ENCODE results near the gene PRF1. TPM values are rescaled to one million over a fixed set of nuclear protein-coding genes. Genes with fewer than 3 reads are reported as not detected.
A peak's percentile ranks its signal among the peaks of the same experiment; 100 is the strongest.

Gene PRF1
- total RNA-seq, 1 experiment from 2014 or later, result 6.4 TPM

- TF ChIP-seq CBX3 (IDR thresholded peaks at IDR 0.05; ENCODE audit: low read depth), result peak; percentile 3; the same call in 1 of the 2 replicates
- no peak for TF ChIP-seq CEBPB (IDR thresholded peaks at IDR 0.05; ENCODE audit: low read depth)
- TF ChIP-seq JUND (IDR thresholded peaks at IDR 0.05), result peak; percentile 32; the same call in 1 of the 2 replicates
- no peak for TF ChIP-seq ATF3 (IDR thresholded peaks at IDR 0.05)
- no peak for TF ChIP-seq ZFX (IDR thresholded peaks at IDR 0.05)
- TF ChIP-seq EGR1 (IDR thresholded peaks at IDR 0.05; ENCODE audit: low read depth), result no peak
- no peak for TF ChIP-seq CTCF (IDR thresholded peaks at IDR 0.05 in 2 of 3, conservative IDR thresholded peaks at IDR 0.05 in 1 of 3; ENCODE audit: borderline replicate concordance in 1 of 3, insufficient read depth in 1 of 3, low read depth in 2 of 3, low read length in 2 of 3)
- TF ChIP-seq TCF7L2 (IDR thresholded peaks at IDR 0.05; ENCODE audit: borderline replicate concordance, extremely low read depth, insufficient read depth, insufficient read length), result no peak
- no peak for TF ChIP-seq REST (IDR thresholded peaks at IDR 0.05; ENCODE audit: low read depth)
- peak; percentile 52 for TF ChIP-seq POLR2AphosphoS5 (IDR thresholded peaks at IDR 0.05; ENCODE audit: low read depth, low read length)
- peak; percentile 63 for TF ChIP-seq FOSL1 (IDR thresholded peaks at IDR 0.05; ENCODE audit: low read depth)
- no peak for TF ChIP-seq MAX (IDR thresholded peaks at IDR 0.05)
- no peak for TF ChIP-seq ZNF274 (IDR thresholded peaks at IDR 0.05; ENCODE audit: low read depth, low read length)
- no peak for TF ChIP-seq SIN3A (IDR thresholded peaks at IDR 0.05; ENCODE audit: low read depth)
- no peak for TF ChIP-seq YY1 (IDR thresholded peaks at IDR 0.05; ENCODE audit: extremely low read depth, insufficient replicate concordance, low read depth, low read length)
- TF ChIP-seq ZBTB33 (IDR thresholded peaks at IDR 0.05; ENCODE audit: extremely low read depth, insufficient replicate concordance, low read length), result no peak
- TF ChIP-seq SRF (IDR thresholded peaks at IDR 0.05; ENCODE audit: low read depth), result no peak
- TF ChIP-seq EZH2 (IDR thresholded peaks at IDR 0.05), result no peak
- TF ChIP-seq POLR2A (IDR thresholded peaks at IDR 0.05; ENCODE audit: borderline replicate concordance, extremely low read depth, insufficient read depth, insufficient read length), result no peak
- TF ChIP-seq EZH2phosphoT487 (IDR thresholded peaks at IDR 0.05; ENCODE audit: borderline replicate concordance), result no peak
- TF ChIP-seq ELF1 (IDR thresholded peaks at IDR 0.05; ENCODE audit: borderline replicate concordance, low read depth), result no peak
- peak overlapping the region; percentile 49 for H3K9ac ChIP-seq (ENCODE audit: low read length)
- CTCF ChIA-PET, result no interaction called here
- POLR2A ChIA-PET, result no interaction called here
- no peaks in the 10 kb centered on the region for H3K9me2 ChIP-seq (ENCODE audit: insufficient read depth)
- no peaks in the 10 kb centered on the region for H3K27me3 ChIP-seq (ENCODE audit: insufficient read depth, low read length)
- peak overlapping the region; percentile 61 for H3K4me2 ChIP-seq (ENCODE audit: low read length)
- H3K4me3 ChIP-seq (replicated peaks in 1 of 2; ENCODE audit: low read depth in 1 of 2, low read length in 2 of 2), result no peak overlapping the region; a peak in 1 of 4 replicates
- no peaks in the 10 kb centered on the region for H4K20me1 ChIP-seq (ENCODE audit: insufficient read depth)
- peak overlapping the region; percentile 45 for H3K27ac ChIP-seq (ENCODE audit: low read depth, low read length)
- BruUV-seq (replicated peaks), result TSS peak; percentile 98
- H2AFZ ChIP-seq (ENCODE audit: low read depth, low read length, poor library complexity, severe bottlenecking), result no peak overlapping the region
- RAD21 ChIA-PET (ENCODE audit: low non-redundant PET in 1 of 2, low total read pairs in 2 of 2, uncharacterized antibody in 2 of 2, unreplicated experiment in 2 of 2), result no interaction called here
- no peaks in the 10 kb centered on the region for H3K79me2 ChIP-seq (ENCODE audit: insufficient read depth, low read length)
- intact Hi-C loops (cut with micrococcal nuclease), result no loop called here
- H3K9me3 ChIP-seq (ENCODE audit: control insufficient read depth in 1 of 2, insufficient read depth in 1 of 2, low read depth in 1 of 2, low read length in 2 of 2), result no peaks in the 10 kb centered on the region; a peak in 1 of 4 replicates
- ATAC-seq (peak; percentile 99), DNase-seq (ENCODE audit: low read depth, low spot score) (peak; percentile 48)
- H3K36me3 ChIP-seq (ENCODE audit: control insufficient read depth in 1 of 2, insufficient read depth in 2 of 2, low read length in 2 of 2), result no peaks in the 10 kb centered on the region
- peaks cover 16 to 34% of the 10 kb centered on the region in 2 experiments for H3K4me1 ChIP-seq (ENCODE audit: control insufficient read depth in 1 of 2, insufficient read depth in 2 of 2, low read length in 2 of 2)
These were observed 31.5 kb upstream of the PRF1 start for GRCh38 chr10:70634011-70634410.
